ENCODE measurements around the gene GSS.

Gene GSS

DNA sequence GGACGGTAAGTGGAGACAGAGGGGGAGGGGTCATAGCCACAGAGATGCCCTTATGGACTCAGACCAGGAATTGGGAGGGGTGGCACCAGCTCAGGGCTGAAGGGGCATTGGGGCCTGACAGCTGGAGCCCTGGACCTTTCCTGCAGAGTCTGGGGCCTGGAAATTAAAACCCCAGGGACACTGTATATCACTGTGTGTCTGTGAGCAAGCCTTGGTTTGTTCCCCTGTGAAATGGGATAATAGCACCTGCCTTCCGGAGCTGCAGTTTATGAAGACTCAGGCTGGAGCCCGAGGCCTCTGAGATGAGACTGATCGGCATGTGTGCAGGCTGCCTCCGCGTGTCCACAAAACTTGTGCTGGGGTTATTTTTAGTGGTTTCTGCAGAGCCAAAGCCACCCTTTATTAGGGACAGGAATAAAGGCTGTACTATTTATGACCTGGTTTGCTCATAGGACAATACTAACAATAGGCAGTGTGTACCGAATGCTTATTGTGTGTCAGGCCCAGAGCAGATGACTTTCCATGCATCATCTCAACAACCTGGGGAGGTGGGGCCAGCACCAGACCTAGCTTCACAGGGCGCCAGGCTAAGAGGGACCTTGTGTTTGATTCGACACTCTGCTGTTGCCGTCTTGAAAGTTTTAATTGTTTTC, 22.6 kb upstream of the GSS start:
- DNase-seq (ENCODE audit: low read depth in 2 of 2), result no peak

DNA sequence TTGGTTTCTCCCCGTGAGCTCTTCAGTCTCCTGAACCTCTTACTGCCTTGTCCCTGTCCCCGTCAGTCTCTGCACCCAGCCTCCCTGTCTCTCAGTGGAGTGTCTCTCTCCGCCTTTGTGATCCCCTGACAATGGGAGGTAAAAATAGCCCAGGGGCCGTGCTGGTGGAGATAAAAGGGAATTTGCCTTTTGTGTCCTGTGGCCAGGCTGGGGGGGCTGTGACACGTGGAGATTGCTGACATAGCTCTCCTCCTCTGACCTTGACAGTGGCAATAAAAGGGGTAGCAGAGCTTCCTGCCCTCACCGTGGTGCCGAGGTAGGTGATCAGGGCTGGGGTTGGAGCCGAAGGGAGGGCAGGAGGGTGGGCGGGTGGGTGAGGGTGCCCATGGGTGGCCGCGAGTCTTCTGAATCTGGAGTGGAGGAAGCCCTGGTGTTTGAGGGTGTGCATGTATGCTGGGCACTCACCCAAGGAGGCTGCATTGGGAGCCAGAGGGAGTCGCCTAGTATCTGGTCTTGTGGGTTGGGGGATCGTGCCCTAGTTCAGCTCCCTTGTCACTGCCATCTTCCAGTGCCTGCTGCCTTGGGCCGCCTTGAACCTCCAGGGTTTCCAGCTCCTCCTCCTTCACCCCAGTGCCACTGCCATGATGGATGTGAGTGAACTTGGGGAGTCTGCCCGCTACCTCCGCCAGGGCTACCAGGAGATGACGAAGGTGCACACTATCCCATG, 21.9 kb upstream of the GSS start:
- no peak for DNase-seq (ENCODE audit: low read depth in 2 of 2)

DNA sequence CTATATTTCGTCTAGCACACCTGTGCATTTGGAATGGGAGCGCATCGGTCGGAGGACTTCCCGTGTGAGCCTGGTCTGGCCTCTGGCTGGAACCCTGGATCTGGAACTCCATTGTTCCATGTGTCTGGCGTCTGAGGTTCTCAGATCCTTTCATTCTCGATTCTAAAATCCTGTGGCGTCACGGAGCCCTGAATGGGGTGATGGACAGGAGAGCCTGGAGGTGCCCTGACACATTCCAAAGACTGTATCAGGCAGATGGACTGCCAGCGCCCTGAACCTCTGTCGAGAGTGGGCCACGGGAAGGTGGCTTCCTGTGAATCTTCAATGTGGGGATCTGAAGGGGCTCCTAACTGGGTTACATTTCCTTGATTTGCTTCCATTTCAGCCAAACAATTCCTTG, 20.7 kb upstream of the GSS start:
- no peak for DNase-seq (ENCODE audit: low read depth in 2 of 2)

DNA sequence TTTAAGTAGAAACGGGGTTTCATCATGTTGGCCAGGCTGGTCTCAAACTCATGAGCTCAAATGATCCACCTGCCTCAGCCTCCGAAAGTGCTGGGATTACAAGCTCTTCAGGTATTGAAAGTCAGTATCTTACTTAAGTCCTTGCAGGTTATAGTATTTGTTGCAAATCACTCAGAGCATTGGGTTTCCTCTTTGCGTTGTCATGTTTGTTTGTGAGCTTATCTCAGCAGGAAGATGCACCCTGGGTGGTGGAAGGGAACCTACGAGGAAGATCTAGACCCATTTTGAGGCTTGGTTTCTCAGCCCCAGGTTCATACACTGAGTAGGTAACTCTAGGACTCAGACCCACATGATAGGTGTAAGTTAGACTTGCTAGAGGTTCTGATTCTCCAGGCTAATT, 18.6 kb upstream of the GSS start:
- DNase-seq (ENCODE audit: low read depth in 2 of 2), result no peak

DNA sequence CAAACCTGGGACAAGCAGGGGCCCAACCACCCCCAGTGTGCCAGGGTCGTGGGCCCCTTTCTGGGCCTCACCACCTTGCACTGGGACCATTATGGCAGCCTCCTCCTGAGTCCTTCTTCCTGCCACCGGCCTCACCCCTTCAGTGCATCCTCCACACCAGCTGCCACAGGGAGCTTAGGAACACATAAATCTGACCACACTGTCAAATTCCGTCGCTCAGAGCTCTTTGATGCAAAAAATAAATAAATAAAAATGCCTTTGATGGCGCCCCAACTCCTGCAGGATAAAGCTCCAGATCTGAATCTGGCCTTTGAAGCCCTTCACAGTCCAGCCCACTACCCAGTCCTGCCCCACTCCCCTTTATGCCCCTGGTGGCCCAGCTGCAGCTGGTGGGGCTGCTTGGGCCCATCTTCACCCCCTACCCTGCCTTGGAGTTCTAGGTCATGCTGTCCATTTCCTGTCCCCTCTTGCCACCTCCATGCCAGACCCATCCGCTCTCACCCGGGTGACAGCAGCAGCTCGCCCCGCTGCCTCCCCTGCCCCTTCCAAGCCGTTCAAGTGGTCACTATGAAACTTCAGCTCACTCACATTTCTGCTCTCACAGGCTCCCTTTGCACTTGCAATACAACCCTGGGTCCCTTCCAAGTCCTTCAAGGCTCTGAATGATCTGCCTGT, 16.1 kb upstream of the GSS start:
- DNase-seq (ENCODE audit: low read depth in 2 of 2), result no peak

DNA sequence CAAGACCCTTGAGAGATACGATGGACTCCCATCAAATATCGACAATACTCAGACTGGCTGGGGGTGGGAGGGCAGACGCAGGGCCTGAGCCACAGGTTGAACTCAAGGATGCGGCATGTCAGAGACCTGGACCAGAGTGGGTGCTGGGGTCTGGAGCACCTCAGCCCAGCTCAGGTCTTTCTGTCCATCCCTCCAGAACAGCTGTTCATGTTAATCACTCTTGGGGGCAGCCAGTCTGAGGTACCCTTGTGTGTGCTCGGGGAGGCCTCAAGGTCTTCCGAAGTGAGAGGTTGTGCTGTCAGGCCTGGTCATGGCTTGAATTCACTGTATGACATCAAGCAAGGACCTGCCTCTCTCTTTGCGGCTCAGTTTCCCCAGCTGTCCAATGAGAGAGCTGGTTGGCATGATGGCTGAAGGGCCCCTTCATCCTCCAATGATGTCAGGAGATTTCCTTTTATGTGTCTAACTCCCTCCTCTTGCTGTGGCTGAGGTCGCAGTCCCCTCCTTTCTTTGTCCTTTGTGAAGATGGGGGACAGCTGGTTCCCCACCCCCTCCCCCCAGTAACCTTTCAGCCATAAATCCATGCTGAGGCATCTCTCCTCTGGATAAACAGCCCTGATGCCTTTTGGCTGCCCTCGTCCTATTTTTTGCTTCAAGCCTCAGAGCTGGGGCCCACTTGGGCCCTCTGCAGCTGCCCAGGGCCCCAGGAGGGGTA, 15.4 kb upstream of the GSS start:
- no peak for DNase-seq (ENCODE audit: low read depth in 2 of 2)

DNA sequence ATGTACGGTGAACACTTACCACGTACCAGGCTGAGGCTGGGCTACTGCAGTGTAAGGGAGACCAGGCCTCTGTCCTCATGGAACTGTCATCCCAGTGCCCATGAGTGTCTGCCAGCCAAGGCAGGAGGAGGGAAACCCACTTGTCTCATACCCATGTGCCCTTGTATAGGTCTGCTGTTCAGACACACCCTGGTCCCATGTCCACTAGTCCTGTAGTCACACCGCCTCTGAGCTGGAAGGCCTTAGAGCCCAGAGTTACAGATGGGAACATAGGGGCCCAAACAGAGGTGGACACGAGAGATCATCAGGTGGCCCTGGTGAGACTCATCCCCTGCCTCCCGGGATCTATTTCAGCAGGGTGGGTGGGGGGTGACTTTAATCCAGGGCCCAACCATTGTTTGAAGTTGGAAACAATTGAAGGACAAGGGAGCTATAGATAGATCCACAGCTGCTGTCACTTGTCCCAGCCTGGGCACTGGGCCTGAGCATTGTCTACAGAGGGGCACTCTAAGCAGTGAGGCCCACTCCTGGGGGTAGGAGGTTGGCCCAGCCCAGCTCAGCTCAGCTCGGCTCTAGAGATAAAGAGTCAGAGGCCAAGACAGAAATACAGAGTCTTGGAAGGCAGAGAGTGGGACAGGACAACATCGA, 14.7 kb upstream of the GSS start:
- no peak for DNase-seq (ENCODE audit: low read depth in 2 of 2)

DNA sequence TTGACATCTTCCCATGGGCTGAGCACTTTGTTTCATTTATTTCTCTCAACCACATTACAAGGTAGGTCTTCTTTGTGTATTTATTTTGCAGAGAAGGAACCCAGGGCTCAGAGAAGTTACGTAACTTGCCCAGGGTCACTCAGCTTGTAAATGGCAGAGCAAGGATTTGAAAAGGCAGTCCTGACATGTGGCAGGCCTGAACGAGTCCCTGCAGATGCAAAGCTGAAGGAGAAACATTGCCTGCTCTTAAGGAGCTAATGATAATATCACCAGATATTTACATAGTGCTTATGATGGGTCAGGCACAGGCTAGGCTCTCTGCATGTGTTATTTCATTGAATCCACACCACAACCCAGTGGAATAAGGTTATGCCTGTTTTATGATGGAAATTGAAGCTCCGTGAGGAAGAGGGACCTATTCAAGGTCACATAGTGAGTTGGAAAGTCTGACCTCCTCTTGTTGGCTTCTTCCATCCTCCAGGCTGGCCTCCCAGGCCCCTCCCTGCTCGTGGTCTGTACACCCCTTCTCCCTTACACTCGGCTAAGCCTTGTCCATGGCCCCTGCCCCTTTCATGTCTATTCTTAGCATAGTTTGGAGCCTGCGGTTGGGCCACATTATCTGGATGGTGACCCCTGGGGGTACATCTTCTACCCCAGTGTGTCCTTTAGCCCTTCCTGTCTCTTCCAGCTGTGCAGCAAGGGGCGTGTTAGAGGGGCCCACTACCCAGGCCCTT, 12.6 kb upstream of the GSS start:
- no peak for DNase-seq (ENCODE audit: low read depth in 2 of 2)

DNA sequence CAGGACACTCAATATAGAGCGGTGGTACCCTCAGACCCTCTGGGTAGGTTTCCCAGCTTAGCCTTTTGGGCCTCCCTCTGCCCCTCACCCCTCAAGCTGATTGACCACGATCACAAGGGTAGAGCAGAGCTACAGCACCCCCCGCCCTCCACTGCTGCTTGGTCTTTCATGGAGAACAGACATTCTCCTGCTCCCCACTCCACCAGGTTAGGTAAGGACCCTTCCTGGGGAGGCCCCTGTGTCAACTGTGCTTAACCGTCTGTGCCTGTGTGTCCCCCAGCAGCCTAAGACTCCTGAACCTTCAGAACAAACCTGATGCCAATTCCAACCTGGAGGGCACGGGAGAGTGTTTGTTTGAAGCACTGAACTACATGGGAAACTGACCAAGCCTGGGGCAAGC, 11.8 kb upstream of the GSS start:
- no peak for DNase-seq (ENCODE audit: low read depth in 2 of 2)

DNA sequence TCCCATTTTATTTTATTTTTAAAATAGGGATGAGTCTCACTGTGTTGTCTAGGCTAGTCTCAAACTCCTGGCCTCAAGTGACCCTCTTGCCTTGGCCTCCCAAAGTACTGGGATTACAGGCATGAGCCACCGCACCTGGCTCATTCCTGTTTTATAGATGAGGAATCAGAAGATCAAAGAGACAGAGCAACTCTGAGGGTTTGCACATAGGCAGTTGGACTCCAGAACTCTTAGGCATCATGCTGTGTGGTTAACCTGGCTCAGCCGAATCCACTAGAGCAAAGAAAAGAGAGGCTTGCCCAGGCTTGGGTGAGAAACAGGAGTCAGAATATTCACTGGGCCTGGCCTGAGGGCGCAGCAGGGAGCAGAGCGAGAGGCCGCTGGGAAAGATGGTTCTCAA, 9.4 kb upstream of the GSS start:
- no peak for DNase-seq (ENCODE audit: low read depth in 2 of 2)

DNA sequence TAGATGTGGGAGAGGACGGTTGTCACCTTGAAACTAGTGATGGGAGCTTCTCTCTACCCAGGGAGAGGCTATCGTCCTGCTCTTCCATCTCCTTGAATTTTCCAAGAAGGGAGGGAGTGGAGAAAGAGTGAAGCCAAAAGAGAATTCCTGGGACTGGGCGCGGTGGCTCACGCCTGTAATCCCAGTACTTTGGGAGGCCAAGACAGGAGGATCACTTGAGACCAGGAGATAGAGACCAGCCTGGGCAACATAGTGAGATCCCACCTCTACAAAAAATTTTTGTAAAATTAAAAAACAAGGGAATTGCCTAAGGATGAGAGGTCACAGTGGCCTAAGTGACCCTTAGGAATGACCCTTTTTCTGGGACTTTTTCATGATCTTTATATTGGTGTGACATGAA, 8.9 kb upstream of the GSS start:
- DNase-seq (ENCODE audit: low read depth in 2 of 2), result no peak

DNA sequence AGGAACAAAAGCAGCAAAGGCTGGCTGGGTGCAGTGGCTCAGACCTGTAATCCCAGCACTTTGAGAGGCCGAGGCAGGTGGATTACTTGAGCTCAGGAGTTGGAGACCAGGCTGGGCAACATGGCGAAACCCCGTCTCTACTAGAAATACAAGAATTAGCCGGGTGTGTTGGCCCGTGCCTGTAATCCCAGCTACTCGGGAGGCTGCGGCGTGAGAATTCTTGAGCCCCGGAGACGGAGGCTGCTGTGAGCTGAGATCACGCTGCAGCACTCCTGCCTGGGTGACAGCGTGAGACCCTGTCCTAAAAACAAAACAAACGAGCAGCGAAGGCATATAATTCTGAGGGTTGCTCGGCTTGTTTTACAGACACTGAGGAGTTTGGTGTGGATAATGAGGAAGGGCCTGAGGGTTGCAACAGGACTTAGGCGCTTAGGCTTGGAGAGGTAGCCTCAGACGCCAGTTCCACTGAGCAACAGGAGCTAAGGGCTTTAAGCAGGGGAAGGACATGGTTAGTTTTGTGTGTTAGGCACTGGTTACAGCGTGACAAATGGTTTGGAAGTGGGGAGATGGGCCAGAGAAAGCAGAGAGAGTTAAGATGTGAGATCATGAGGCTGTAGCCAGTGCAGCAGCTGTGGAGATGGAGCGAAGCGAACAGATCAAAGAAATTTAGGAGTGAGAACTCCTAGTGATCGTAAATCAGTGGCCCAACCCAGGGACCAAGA, 1.3 kb upstream of the GSS start:
- no peak for DNase-seq (ENCODE audit: low read depth in 2 of 2)

DNA sequence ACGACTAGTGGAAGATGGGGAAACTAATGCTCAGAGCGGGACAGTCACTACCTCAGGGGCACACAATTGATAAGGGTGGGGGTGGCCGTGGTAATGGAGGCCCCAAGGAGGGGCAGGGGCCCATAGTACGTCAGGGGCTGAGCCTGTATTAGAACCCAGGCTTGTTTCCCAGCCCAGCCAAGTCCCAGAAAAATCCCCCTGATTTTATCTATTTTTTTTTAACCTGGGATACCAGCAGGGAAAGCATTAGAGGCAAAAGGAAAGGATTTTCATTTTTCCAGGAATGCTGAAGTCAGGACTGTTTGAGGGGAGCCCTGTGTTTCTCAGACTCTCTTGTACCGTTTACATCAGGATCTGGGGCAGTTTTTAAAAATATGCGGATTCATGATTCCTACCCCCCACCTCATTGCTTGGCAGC, 444 bp upstream of the GSS start:
- DNase-seq (ENCODE audit: low read depth in 2 of 2), result no peak

DNA sequence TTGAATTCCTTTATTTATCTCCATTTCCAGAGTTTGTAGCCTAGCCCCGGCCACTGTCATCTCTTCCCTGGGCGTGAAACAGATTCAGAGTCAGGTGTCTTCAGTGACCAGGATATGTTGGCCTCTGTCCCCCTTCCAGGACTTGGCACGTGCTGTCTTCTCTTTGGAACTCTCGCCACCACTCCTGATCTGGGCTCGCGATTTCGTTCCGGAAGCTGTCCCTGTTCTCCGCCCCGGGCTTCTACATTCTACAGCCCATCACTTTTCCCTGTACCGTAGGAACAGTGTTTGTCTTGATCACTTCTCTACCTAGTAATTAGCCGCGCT, 739 bp downstream of the GSS start:
- DNase-seq (ENCODE audit: low read depth in 2 of 2), result no peak

DNA sequence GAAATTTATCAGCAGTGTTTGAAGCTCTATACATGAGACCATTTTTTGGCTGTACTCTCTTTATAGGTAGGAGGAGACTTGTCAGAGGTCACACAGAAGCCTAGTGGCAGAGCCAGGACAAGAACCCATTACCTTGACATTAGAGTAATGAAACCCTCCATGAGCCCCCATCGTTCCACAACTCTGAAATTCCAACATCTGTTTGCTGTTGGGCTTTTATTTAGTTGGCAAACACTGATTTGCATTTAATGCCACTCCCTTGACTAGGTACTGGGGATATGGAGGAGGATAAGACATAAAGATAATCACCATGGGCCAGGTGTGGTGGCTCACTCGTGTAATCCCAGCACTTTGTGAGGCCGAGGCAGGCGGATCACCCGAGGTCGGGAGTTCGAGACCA, 1.6 kb downstream of the GSS start:
- no peak for DNase-seq (ENCODE audit: low read depth in 2 of 2)

DNA sequence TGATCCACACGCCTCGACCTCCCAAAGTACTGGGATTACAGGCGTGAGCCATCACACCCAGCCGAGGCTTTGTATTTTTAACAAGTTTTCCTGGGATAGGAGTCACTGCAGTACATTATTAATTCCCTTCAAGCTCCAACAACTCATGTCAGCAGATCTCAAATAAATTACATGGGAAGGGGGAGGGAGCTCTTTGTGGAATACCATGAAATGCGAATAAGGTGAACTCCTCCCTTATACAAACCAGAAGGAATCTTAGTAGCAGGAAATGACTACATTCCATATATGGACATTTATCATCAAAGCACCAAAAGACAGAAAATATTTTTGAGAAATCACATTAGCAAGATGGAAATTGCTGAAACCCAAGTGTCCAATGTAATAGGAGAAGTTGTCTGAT, 2.9 kb downstream of the GSS start:
- DNase-seq (ENCODE audit: low read depth in 2 of 2), result no peak

DNA sequence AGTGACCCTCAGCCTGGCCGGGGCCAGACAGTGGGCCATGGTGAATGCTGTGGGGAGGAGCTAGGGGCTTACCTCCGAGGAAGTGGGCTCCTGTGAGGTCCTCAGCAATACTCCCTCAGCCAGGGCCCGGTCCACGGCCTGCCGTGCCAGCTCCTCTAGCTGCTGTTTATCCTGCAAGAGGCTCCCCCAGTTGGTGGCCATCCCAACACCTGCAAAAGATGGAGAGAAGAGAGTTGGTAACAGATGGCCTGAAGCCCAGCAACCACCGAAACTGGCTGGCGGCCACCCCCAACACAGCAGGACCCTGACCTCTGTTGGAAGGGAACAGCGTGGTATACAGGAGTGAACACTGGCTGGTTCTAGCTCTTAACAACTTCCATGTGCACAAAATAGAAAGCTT, 4.0 kb downstream of the GSS start:
- no peak for DNase-seq (ENCODE audit: low read depth in 2 of 2)

DNA sequence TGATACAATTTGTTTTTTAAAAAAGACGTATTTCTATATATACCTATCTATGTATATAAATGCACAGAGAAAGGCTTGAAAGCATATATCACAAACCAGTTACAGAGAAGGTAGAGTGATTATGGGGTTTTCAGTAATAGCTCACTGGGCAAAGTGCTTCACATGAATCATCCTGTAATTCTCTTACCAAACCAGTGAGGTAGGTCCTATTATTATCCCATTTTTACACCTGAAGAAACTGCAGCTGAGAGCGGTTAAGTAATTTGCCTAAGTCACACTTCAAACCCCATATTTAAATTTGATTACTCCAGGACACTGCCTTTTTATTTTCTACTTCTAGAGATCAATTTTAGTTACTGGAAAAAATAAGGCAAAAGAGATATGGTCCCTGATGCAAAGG, 4.4 kb downstream of the GSS start:
- no peak for DNase-seq (ENCODE audit: low read depth in 2 of 2)

DNA sequence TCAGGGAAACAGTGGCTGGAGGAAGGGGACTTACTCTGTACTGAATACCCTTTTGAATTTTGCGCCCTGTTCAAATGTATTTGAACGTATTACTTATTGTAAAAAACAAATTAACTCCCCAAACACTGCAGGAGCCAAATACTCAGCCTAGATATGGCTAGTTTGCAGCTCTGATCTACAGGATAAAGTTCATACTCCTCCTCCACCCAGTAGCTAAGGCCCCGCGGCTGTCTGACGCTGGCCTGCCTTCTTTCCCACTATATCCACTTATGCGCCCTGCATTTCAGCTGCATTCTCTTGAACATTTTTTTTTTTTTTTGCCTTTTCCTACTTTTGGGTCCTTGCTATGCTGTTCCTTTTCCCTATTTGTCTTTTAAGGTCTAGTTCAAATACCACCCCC, 6.5 kb downstream of the GSS start:
- no peak for DNase-seq (ENCODE audit: low read depth in 2 of 2)

DNA sequence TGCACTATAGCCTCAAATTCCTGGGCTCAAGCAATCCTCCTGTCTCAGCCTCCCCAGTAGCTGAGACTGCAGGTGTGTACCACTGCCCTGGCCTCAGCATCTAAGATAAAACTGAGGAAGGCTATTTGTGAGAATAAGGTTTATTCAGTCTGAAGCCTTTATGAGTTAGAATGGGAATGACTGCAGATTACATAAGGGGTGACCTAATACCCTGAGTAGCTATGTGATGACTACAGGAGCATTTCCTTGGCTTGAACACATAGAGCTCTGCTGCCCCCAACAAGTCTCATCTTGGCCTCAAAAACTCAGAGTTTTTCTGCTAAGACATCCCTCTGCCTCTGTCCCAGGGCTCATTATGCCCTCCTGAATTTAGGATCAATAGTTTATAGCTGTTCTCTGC, 7.6 kb downstream of the GSS start:
- DNase-seq (ENCODE audit: low read depth in 2 of 2), result no peak

DNA sequence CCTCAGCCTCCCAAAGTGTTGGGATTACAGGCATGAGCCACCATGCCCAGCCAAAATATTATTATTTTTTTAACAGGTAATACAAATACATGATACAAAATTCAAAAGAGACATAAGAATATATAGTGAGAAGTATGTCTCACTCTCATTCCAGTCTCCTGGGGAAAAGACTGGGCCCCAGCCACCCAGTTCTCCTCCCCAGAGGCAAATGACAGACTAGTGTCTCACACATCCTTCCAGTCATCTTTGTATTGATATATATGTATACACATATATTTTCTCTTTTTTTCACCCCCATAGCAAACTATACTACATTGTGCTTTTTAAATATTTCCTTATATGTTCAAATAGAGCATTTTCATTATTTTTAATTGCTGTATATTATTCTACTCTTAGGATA, 8.3 kb downstream of the GSS start:
- no peak for DNase-seq (ENCODE audit: low read depth in 2 of 2)
